GM19467 (cell line): ENCODE data around the gene KRT82.

Experiments used
- ATAC-seq: cut with Tn5 transposase; IDR thresholded peaks from one replicate; pipeline ENCODE4 v1.9.1; 2021; ENCODE audit warnings: mild to moderate bottlenecking, moderate library complexity; ENCODE audit not compliant: unreplicated experiment

Gene KRT82

GRCh38 chr12:52363111-52363679, 42.9 kb downstream of the KRT82 start:
- no peak for ATAC-seq

GRCh38 chr12:52362118-52362726, 43.9 kb downstream of the KRT82 start:
- no peak for ATAC-seq

GRCh38 chr12:52361553-52361952, 44.6 kb downstream of the KRT82 start:
- ATAC-seq, result no peak

- no peak for ATAC-seq
Observed at GRCh38 chr12:52360663-52361271, 45.4 kb downstream of the KRT82 start.

- ATAC-seq, result no peak
Observed at GRCh38 chr12:52360106-52360662, 46.0 kb downstream of the KRT82 start.

- ATAC-seq, result no peak
Observed at GRCh38 chr12:52359621-52360061, 46.5 kb downstream of the KRT82 start.

- peak; percentile 95 for ATAC-seq
Observed at GRCh38 chr12:52358575-52359350, 47.4 kb downstream of the KRT82 start.

GRCh38 chr12:52356762-52357580, 49.2 kb downstream of the KRT82 start:
- no peak for ATAC-seq

GRCh38 chr12:52356031-52356761, 49.9 kb downstream of the KRT82 start:
- ATAC-seq, result no peak

- no peak for ATAC-seq
Observed at GRCh38 chr12:52355176-52355575, 51.0 kb downstream of the KRT82 start.

GRCh38 chr12:52354200-52354599, 51.9 kb downstream of the KRT82 start:
- ATAC-seq, result no peak

GRCh38 chr12:52353766-52354165, 52.4 kb downstream of the KRT82 start:
- no peak for ATAC-seq

- ATAC-seq, result no peak
Observed at GRCh38 chr12:52352951-52353350, 53.2 kb downstream of the KRT82 start.

- no peak for ATAC-seq
Observed at GRCh38 chr12:52351196-52352059, 54.7 kb downstream of the KRT82 start.

- ATAC-seq, result no peak
Observed at GRCh38 chr12:52350786-52351185, 55.3 kb downstream of the KRT82 start.

GRCh38 chr12:52350021-52350620, 56.0 kb downstream of the KRT82 start:
- ATAC-seq, result no peak

GRCh38 chr12:52349196-52349595, 56.9 kb downstream of the KRT82 start:
- no peak for ATAC-seq
